ENCODE results near the gene C1orf50. TPM values are rescaled to one million over a fixed set of nuclear protein-coding genes. Genes with fewer than 3 reads are reported as not detected.
"Not testable (repeated sequence)": the region's sequence is repeated elsewhere in the genome, so short reads cannot be mapped to it uniquely, and the experiment has no call there.

The C1orf50 gene
- total and polyA plus RNA-seq, 3 experiments from 2014 or later = 3.5 to 8.7 (median 5.4) TPM

DNA sequence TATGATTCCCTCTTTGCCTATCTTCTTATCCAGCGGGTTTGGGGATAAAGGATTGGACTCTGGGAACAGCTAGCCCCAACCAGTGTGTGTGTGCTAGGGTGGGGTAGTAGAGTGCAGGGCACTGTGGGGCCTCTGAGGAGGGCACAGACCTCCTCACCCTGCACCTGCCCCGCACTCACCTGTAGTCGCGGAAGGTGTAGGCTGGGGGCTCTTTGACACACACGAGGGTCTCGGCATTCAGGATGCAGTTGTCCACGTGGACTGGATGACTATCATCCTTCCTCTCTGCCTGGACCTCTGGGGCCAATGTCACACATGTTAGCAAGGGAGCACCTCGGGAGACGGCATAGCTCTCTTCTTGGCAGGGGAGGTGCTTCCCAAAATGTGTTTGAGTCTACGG, 19.0 kb upstream of the C1orf50 start:
- H3K27me3 Mint-ChIP-seq = no peaks in the 10 kb centered on the region
- no peaks in the 10 kb centered on the region for H3K4me1 Mint-ChIP-seq
- no peak overlapping the region for H3K27ac ChIP-seq (ENCODE audit: low read depth, low read length)
- H3K4me1 ChIP-seq (ENCODE audit: insufficient read depth, low read length) = no peaks in the 10 kb centered on the region
- DNase-seq = no peak
- no peaks in the 10 kb centered on the region for H3K27me3 ChIP-seq (ENCODE audit: insufficient read depth, low read length, poor library complexity, severe bottlenecking)
- H3K4me3 Mint-ChIP-seq = no peak overlapping the region
- H3K36me3 ChIP-seq (ENCODE audit: insufficient read depth, low read length) = peaks cover 25% of the 10 kb centered on the region
- H3K9me3 ChIP-seq (ENCODE audit: low read length) = no peaks in the 10 kb centered on the region
- peaks cover 0 to 2% (median 0%) of the 10 kb centered on the region in 5 donors for H3K9me3 Mint-ChIP-seq
- ChIA-PET POLR2A (no interaction called here), CTCF (interaction anchor here (1.5 kb wide), 1 partner anchor 19 kb away, joined by 3 read pairs; the partner anchor contains the start of gene C1orf50)
- no peak overlapping the region for H3K4me3 ChIP-seq (ENCODE audit: low read length)
- peak overlapping the region in 2 of 8 donors; percentile 2 to 33 for H3K27ac Mint-ChIP-seq
- peaks cover 17 to 61% (median 26%) of the 10 kb centered on the region in 3 donors for H3K36me3 Mint-ChIP-seq

DNA sequence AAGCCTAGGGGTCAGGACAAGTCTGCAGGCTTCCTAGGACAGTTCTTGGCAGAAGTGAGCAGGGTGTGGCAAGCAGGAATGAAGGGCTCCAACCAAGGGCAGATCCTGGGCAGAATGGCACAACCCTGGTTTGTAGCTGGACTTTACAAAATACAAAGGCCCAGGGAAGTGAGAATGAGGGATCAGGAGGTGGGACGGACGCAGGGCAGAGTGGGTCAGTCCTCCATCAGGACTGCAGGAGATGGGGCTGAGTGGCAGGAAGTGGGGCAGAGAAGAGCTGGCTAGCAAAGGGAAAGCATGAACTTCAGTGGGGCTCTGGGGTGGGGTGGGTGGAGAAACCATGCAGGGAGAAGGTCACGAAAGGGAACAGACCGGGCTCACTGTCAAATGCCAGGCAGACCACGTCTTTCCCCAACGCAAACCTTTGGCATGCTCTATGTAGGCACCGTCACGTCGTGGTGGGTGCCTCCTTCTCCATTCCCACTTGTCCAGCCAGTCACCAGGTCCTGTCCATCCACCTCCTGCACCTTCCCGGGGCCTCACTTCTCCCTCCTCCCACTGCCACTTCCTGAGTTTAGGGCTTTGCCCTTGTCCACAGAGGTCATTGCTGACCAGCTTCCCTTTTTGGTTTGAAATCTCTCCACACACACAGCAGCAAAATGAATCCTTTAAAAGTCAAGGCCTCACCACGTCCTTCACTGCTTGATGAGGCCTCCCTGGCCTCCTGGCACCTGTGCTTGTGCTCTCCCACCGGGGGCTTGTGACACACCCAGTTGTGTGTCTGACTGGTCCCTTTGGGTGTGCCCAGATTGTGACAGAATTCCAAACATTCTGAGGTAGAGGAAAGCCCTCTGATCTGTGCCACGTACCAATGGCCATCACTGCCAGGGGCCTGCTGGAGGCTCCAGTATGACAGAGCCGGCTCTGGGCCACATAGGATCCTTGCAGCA, 18.3 kb upstream of the C1orf50 start:
- H3K9me3 ChIP-seq (ENCODE audit: low read length) = no peaks in the 10 kb centered on the region
- ChIA-PET CTCF (no interaction called here), POLR2A (no interaction called here)
- H3K36me3 ChIP-seq (ENCODE audit: insufficient read depth, low read length) = peaks cover 29% of the 10 kb centered on the region
- H3K4me3 Mint-ChIP-seq = no peak overlapping the region
- no peak for DNase-seq
- H3K36me3 Mint-ChIP-seq = peaks cover 17 to 66% (median 26%) of the 10 kb centered on the region in 3 donors
- H3K9me3 Mint-ChIP-seq = peaks cover 0 to 2% (median 0%) of the 10 kb centered on the region in 5 donors
- H3K27ac ChIP-seq (ENCODE audit: low read depth, low read length) = no peak overlapping the region
- peak overlapping the region in 4 of 8 donors; percentile 0 to 86 (median 48) for H3K27ac Mint-ChIP-seq
- H3K27me3 ChIP-seq (ENCODE audit: insufficient read depth, low read length, poor library complexity, severe bottlenecking) = no peaks in the 10 kb centered on the region
- H3K27me3 Mint-ChIP-seq = no peaks in the 10 kb centered on the region
- H3K4me3 ChIP-seq (ENCODE audit: low read length) = no peak overlapping the region
- H3K4me1 ChIP-seq (ENCODE audit: insufficient read depth, low read length) = no peaks in the 10 kb centered on the region
- H3K4me1 Mint-ChIP-seq = no peaks in the 10 kb centered on the region

DNA sequence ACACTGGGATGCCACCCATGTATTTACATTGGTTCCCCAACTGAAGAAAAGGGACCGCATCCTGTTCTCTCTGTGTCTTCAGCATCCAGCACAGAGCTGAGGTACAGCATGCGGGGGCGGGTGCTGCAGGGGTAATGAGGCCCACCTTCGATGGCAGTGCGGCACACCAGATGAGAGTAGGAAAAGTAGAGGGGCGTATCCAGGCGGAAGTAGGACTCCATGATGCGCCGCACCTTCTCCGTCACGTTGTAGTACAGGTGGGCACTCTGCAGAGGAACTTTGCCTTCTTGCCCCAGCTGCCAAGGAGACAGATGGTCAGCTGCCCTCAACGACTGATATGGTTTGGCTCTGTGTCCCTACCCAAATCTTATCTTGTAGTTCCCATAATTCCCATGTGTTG, 17.0 kb upstream of the C1orf50 start:
- no peaks in the 10 kb centered on the region for H3K4me1 Mint-ChIP-seq
- Histone ChIP-seq H3K27me3 (ENCODE audit: insufficient read depth, low read length, poor library complexity, severe bottlenecking) (no peaks in the 10 kb centered on the region), H3K9me3 (ENCODE audit: low read length) (no peaks in the 10 kb centered on the region), H3K4me1 (ENCODE audit: insufficient read depth, low read length) (no peaks in the 10 kb centered on the region), H3K4me3 (ENCODE audit: low read length) (no peak overlapping the region), H3K27ac (ENCODE audit: low read depth, low read length) (no peak overlapping the region), H3K36me3 (ENCODE audit: insufficient read depth, low read length) (peaks cover 38% of the 10 kb centered on the region)
- peaks cover 21 to 79% (median 34%) of the 10 kb centered on the region in 3 donors for H3K36me3 Mint-ChIP-seq
- peak overlapping the region in 1 of 8 donors; percentile 74 for H3K27ac Mint-ChIP-seq
- no peak for DNase-seq
- H3K27me3 Mint-ChIP-seq = no peaks in the 10 kb centered on the region
- ChIA-PET CTCF (no interaction called here), POLR2A (no interaction called here)
- H3K4me3 Mint-ChIP-seq = no peak overlapping the region
- peaks cover 0 to 2% (median 0%) of the 10 kb centered on the region in 5 donors for H3K9me3 Mint-ChIP-seq

DNA sequence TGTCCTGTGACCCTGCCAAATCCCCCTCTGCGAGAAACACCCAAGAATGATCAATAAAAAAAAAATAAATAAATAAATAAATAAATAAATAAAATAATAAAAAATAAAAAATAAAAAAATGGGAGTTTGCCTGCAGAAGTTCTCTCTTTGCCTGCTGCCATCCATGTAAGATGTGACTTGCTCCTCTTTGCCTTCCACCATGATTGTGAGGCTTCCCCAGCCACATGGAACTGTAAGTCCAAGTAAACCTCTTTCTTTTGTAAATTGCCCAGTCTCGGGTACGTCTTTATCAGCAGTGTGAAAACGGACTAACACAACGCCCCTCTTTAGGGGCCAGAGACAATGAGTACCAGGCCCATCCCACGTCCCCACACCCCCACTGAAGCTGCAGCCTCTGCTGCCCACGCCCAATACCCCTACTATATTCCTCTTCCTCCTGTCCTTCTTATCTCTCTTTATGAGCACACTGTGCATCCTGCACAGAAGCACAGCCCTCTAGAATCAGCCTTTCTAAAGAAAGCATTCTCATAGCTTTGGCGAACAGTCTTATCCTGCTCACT, 15.5 kb upstream of the C1orf50 start:
- H3K27me3 ChIP-seq (ENCODE audit: insufficient read depth, low read length, poor library complexity, severe bottlenecking); DNase-seq; H3K27me3 Mint-ChIP-seq; H3K4me1 ChIP-seq (ENCODE audit: insufficient read depth, low read length); CTCF ChIA-PET; POLR2A ChIA-PET; H3K4me1 Mint-ChIP-seq; H3K9me3 Mint-ChIP-seq; H3K4me3 ChIP-seq (ENCODE audit: low read length); H3K4me3 Mint-ChIP-seq; H3K27ac ChIP-seq (ENCODE audit: low read depth, low read length); H3K9me3 ChIP-seq (ENCODE audit: low read length): not testable (repeated sequence)
- H3K27ac Mint-ChIP-seq = peak overlapping the region in 2 of 8 donors; percentile 5 to 76
- H3K36me3 ChIP-seq (ENCODE audit: insufficient read depth, low read length) = peaks cover 44% of the 10 kb centered on the region
- H3K36me3 Mint-ChIP-seq = peaks cover 21 to 84% (median 38%) of the 10 kb centered on the region in 3 donors

DNA sequence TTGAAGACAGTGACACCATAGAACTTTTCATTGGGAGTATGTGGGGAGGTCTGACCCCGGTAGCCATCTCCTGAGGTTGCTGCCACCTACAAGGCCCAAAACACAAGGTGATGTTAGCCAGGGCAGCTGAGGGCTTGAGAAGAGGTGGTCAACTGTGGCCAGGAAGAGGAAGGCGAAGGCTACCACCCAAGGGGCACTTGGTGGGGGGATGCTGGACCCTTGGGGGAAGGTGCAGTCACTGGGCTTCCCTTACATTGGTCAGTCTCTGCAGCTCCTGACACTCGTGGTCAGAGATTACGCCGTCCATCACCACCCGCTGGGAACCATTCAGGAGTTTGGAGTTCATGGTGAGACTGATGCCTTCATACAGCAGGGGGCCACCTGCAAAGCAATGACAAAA, 14.8 kb upstream of the C1orf50 start:
- H3K4me3 Mint-ChIP-seq = no peak overlapping the region
- peaks cover 0 to 4% (median 3%) of the 10 kb centered on the region in 3 donors for H3K4me1 Mint-ChIP-seq
- no peaks in the 10 kb centered on the region for H3K27me3 ChIP-seq (ENCODE audit: insufficient read depth, low read length, poor library complexity, severe bottlenecking)
- H3K9me3 Mint-ChIP-seq = peaks cover 0 to 2% (median 0%) of the 10 kb centered on the region in 5 donors
- H3K9me3 ChIP-seq (ENCODE audit: low read length) = no peaks in the 10 kb centered on the region
- H3K4me1 ChIP-seq (ENCODE audit: insufficient read depth, low read length) = no peaks in the 10 kb centered on the region
- no peak overlapping the region for H3K4me3 ChIP-seq (ENCODE audit: low read length)
- H3K27ac Mint-ChIP-seq = peak overlapping the region in 2 of 8 donors; percentile 47 to 56
- H3K36me3 Mint-ChIP-seq = peaks cover 27 to 84% (median 41%) of the 10 kb centered on the region in 3 donors
- DNase-seq = no peak
- peaks cover 47% of the 10 kb centered on the region for H3K36me3 ChIP-seq (ENCODE audit: insufficient read depth, low read length)
- POLR2A ChIA-PET = no interaction called here
- no peak overlapping the region for H3K27ac ChIP-seq (ENCODE audit: low read depth, low read length)
- CTCF ChIA-PET = interaction anchor here (0.8 kb wide), 1 partner anchor 15 kb away, joined by 3 read pairs; the partner anchor contains the start of genes C1orf50 and P3H1
- no peaks in the 10 kb centered on the region for H3K27me3 Mint-ChIP-seq

DNA sequence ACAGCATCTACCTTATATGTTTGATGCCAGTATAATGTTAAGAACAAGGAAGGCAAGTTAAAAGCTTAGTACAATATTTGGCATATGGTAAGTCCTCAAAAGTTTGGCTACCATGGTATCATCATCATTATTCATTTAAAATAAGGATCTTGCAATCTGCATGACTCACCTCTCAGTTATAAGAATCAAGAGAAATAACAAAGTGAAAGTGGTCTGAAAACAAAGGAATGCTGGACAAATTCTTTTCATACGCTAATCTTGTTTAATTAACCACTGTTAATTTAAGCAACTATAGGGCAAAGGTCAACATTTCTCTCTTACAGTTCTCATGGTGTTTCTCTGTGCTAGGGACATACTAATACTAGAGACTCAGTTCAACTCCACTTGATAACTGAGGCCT, 14.0 kb upstream of the C1orf50 start:
- Mint-ChIP-seq H3K27ac (peak overlapping the region in 1 of 8 donors; percentile 14), H3K4me3 (no peak overlapping the region), H3K36me3 (peaks cover 27 to 87% (median 47%) of the 10 kb centered on the region in 3 donors), H3K9me3 (peaks cover 0 to 2% (median 0%) of the 10 kb centered on the region in 5 donors), H3K27me3 (no peaks in the 10 kb centered on the region), H3K4me1 (peaks cover 0 to 4% (median 3%) of the 10 kb centered on the region in 3 donors)
- Histone ChIP-seq H3K27ac (ENCODE audit: low read depth, low read length) (no peak overlapping the region), H3K27me3 (ENCODE audit: insufficient read depth, low read length, poor library complexity, severe bottlenecking) (no peaks in the 10 kb centered on the region), H3K36me3 (ENCODE audit: insufficient read depth, low read length) (peaks cover 55% of the 10 kb centered on the region), H3K4me1 (ENCODE audit: insufficient read depth, low read length) (no peaks in the 10 kb centered on the region), H3K9me3 (ENCODE audit: low read length) (no peaks in the 10 kb centered on the region), H3K4me3 (ENCODE audit: low read length) (no peak overlapping the region)
- CTCF ChIA-PET = interaction anchor here (0.8 kb wide), 1 partner anchor 14 kb away, joined by 3 read pairs; the partner anchor contains the start of genes C1orf50 and P3H1
- POLR2A ChIA-PET = interaction anchor here (0.7 kb wide), 1 partner anchor 37 kb away, joined by 3 read pairs; no protein-coding TSS in a partner anchor
- no peak for DNase-seq

DNA sequence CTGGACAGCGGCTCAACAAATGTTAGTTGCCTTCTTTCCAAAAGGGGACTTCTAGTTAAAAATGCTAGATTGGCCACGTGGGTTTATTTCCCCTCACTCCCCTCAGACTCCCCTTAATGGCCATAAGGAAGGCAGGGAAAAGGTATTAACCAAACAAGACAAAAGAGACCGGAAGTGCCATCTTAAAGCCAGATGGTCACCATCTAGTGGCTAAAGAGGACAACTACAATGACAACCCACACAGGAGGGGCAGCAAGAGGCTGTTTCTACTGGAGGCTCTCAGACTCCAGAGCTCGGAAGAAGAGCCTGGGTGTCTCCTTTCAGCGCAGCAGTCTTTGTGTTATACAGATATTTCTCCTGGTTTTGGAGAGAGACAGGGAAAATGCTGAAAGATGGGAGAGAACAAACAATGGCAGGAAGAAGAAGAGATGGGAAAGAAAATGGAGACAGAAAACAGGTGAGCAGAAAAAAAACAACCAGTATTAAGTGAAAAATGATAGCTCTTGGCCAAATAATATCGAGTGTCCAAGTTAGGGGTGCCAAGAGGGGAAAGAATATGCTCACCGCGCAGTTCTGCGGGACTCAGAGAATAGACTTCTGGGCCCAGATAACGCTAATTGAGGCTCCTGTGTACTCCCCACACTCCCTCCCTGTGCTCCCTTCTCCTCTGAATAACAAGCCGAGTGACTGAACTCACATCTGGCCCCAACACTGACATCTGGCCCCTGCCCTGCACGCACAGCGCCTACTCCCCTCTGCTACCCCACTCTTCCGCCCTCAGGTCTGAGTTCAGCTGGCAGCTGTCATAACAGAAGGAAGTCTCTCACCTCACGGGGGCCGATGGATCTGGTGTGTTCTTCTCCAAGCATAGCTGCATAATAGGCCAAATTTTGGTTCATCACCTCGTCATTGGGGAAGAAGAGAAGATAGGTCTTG, 9.8 kb upstream of the C1orf50 start:
- H3K4me3 ChIP-seq (ENCODE audit: low read length) = no peak overlapping the region
- peak in 2 of 5 donors; percentile 11 to 24 for DNase-seq
- H3K27ac ChIP-seq (ENCODE audit: low read depth, low read length) = no peak overlapping the region
- peaks cover under 1 to 4% (median 3%) of the 10 kb centered on the region in 3 donors for H3K4me1 Mint-ChIP-seq
- no peaks in the 10 kb centered on the region for H3K9me3 Mint-ChIP-seq
- peaks cover 49% of the 10 kb centered on the region for H3K36me3 ChIP-seq (ENCODE audit: insufficient read depth, low read length)
- no peaks in the 10 kb centered on the region for H3K4me1 ChIP-seq (ENCODE audit: insufficient read depth, low read length)
- peak overlapping the region in 1 of 7 donors; percentile 15 for H3K4me3 Mint-ChIP-seq
- H3K27me3 Mint-ChIP-seq = no peaks in the 10 kb centered on the region
- no peaks in the 10 kb centered on the region for H3K27me3 ChIP-seq (ENCODE audit: insufficient read depth, low read length, poor library complexity, severe bottlenecking)
- no peaks in the 10 kb centered on the region for H3K9me3 ChIP-seq (ENCODE audit: low read length)
- H3K27ac Mint-ChIP-seq = peak overlapping the region in 5 of 8 donors; percentile 46 to 88 (median 80)
- ChIA-PET CTCF (interaction anchor here (3.0 kb wide), 1 partner anchor 9 kb away, joined by 17 read pairs; the partner anchor contains the start of genes C1orf50 and P3H1), POLR2A (no interaction called here)
- peaks cover 14 to 81% (median 34%) of the 10 kb centered on the region in 3 donors for H3K36me3 Mint-ChIP-seq

All from CD8-positive, alpha-beta memory T cell (primary cell).